GM19035 (cell line): ENCODE measurements around the gene PLXNA4.
"Not testable (repeated sequence)": the region's sequence is repeated elsewhere in the genome, so short reads cannot be mapped to it uniquely, and the experiment has no call there.

ENCODE experiments used
- ATAC-seq: cut with Tn5 transposase; IDR thresholded peaks from one replicate; pipeline ENCODE4 v1.9.1; 2021; ENCODE audit not compliant: unreplicated experiment

PLXNA4 gene, protein sequence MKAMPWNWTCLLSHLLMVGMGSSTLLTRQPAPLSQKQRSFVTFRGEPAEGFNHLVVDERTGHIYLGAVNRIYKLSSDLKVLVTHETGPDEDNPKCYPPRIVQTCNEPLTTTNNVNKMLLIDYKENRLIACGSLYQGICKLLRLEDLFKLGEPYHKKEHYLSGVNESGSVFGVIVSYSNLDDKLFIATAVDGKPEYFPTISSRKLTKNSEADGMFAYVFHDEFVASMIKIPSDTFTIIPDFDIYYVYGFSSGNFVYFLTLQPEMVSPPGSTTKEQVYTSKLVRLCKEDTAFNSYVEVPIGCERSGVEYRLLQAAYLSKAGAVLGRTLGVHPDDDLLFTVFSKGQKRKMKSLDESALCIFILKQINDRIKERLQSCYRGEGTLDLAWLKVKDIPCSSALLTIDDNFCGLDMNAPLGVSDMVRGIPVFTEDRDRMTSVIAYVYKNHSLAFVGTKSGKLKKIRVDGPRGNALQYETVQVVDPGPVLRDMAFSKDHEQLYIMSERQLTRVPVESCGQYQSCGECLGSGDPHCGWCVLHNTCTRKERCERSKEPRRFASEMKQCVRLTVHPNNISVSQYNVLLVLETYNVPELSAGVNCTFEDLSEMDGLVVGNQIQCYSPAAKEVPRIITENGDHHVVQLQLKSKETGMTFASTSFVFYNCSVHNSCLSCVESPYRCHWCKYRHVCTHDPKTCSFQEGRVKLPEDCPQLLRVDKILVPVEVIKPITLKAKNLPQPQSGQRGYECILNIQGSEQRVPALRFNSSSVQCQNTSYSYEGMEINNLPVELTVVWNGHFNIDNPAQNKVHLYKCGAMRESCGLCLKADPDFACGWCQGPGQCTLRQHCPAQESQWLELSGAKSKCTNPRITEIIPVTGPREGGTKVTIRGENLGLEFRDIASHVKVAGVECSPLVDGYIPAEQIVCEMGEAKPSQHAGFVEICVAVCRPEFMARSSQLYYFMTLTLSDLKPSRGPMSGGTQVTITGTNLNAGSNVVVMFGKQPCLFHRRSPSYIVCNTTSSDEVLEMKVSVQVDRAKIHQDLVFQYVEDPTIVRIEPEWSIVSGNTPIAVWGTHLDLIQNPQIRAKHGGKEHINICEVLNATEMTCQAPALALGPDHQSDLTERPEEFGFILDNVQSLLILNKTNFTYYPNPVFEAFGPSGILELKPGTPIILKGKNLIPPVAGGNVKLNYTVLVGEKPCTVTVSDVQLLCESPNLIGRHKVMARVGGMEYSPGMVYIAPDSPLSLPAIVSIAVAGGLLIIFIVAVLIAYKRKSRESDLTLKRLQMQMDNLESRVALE (N-terminal part only)

DNA sequence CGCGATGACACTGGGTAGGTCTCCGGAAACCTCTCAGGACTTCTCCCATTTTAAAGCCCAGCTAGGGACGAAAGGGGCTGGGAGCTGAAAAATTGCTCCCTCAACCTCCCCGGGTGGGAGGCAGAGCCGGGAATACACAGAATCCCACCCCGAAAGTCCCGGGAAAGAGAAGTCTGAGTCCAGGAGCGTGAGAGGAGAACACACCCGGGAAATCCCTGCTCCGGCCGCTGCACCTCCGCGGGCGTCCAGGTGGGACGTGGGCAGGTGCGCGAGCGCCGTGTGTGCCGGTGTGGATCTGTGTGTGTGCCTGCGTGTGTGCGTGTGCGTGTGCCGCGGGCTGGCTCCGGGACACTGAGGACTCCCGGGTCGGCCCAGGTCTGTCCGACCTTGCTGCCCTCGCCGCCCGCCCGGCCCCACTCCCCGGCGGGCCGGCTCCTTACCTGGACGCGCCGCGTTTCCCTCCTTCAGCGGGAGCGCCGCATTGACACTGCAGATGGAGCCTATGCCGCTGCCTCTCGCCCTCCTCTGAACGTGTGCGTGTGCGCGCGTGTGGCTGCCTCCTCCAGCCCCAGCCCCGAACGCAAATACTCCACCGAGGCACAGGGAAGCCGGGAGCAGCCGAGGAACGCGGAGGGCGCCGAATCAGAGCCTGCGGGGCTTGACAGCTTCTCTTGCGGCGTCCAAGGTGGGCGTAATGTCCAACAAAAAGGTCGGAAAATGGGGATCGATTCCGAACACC lies at the start of gene PLXNA4:
PLXNA4 (minus strand) TSS at position 489 of the 739 bp plus-strand sequence. CDS start 67,777 bp downstream, outside the sequence.
- ATAC-seq, result no peak

DNA sequence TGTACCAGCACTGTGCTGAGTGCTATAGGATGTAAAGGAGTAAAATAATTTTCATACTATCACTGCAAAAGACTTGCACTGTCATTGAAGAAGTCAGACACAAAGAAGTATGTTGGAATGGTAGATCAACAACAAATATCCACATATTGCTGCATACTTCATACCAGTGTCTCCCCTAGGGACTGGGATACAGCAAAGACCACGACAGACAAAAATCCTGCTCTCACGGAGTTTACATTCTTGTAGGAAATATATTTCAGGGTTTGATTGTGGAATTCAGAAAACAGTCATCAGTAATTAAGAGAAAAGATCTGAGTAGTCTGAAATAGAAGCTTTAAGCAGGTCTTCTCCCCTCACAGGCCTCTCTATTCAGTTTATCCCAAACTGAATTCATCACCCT lies 49.4 kb upstream of the PLXNA4 start:
- ATAC-seq, result no peak

DNA sequence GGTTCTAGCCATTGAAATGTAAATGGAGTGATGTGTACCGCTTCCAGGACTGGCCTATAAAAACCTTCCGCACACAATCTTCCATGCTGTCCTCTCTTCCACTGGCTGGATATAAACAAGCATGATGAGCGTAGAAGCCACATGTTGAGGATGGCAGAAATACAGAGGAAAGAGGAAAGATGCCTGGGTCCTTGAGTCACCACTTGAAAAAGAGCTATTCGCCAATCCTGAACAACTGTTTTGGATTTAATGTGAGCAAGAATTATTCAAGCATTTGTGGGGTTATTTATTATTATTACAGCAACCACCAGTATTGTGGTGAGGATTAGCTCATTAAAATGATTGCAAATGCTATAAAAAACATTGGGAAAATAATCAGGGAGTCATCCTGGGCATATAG lies 45.8 kb upstream of the PLXNA4 start:
- ATAC-seq, result no peak

DNA sequence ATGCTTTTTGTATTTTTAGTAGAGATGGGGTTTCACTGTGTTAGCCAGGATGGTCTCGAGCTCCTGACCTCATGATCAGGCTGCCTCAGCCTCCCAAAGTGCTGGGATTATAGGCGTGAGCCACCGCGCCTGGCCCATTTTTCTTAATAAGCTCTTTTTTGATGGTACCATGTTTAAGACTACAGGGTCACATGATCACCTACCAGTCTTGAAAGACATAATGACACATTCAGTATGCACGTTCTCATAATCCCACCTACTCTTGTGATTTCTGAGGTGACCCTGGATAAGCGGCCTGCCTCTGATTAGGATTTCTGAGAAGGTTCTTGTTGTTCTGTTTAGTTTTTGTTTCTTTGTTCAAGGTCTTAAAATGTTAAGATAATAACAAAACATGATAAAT lies 43.7 kb upstream of the PLXNA4 start:
- no peak for ATAC-seq

DNA sequence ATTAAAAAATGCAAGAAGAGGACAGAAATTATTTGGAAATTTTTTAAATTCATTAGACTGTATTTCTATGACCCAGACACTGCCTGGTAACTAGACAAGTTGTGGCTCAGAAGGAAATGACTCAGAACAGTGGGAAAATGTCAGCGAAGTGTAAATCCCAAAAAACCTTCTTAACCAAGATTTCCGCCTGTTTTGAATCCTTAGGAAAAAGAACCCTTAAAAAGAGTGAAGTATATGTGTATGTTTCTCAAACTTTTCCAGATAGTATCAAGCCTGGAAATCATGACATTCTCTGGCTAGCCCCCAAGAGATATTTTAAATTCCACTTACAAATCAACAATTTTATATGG lies 42.7 kb upstream of the PLXNA4 start:
- ATAC-seq, result no peak

DNA sequence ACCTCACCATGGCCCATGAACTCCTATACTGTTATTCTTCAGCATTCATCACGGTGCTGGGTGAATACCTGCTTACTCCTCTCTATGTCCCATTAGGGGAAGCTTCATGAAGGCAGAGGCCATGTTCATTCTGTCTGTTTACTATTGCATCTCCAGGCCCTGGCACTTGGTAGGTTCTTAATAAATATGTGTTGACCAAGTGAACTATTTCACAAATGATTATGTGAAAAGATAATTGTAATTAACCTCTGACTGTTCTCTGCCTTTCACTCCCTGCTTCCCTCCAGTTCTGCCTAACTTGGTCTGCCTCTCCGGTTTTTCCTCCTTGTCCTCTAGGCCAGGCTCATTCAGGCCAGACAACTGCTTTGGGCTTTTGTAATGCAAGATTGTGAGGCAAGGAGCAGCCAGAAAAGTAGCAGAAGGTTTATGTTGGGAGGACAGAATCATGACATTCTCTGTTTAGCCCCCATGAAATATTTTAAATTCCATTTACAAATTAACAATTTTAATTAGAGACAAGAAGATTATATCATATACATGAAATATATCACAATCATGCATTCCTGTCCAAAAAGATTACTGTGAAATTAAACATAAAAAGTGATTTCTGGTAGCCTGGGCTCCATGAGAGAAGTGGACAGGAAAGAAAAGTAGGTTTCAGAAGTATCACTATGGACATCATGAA lies 42.1 kb upstream of the PLXNA4 start:
- no peak for ATAC-seq

DNA sequence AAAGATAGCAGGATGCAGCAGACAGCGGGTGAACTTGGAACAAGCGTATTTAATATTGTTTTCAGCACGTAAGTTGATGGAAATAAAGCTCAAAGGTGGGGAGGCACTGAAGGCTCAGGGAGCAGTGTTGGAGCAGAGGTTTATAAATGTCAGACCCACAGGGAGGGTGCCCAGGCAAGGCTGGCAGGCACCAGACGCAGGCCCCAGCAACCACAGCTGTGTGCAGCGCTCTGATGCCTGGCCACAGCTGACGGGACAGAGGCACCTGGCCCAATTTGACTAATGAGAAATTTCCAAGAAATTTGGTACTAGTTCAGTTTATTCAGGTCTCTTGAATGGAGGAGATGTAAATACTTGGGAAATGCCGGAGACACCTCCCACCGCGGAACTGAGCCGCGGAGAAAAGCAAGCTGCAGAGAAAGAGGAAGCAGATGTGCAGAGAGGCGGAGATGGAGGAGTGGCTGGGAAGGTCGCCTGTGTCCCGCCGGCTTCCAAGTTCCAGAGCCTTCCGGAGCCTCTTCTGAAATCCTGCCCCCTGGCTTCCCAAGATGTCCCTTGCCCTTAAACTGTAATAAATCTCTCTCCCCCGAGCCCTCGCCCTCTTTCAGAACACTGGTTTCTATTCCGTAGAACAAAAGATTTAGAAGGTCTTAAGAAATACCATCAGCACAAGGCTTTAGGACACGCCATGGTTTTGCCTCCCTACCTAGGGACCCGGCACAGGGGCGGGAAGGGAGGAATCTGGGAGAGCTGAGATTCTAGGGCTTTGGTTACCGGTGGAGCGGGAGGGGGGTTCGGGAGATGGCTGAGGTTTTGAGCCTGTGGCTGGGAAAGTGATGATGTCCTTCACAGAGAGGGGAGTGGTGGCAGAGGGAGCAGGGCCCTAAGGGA lies 38.4 kb upstream of the PLXNA4 start:
- no peak for ATAC-seq

DNA sequence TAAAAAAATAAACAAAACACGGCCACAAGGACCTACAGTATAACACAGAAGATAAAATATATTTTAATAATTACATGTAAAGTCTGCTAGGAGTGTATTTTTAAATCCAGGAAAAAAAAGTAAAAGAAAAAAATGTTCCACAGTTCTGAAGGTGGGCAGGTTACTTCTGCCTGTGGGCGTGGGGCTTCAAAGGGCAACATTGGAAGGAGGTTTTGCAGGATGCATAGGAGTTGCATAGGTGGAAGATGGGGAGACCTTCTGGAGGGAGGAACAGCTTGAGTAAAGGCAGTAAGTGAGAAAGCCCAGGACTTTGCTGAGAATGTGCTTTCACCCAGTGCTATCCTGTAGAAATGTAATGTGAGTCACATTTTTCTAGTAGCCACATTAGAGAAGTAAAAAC lies 37.5 kb upstream of the PLXNA4 start:
- ATAC-seq, result no peak

DNA sequence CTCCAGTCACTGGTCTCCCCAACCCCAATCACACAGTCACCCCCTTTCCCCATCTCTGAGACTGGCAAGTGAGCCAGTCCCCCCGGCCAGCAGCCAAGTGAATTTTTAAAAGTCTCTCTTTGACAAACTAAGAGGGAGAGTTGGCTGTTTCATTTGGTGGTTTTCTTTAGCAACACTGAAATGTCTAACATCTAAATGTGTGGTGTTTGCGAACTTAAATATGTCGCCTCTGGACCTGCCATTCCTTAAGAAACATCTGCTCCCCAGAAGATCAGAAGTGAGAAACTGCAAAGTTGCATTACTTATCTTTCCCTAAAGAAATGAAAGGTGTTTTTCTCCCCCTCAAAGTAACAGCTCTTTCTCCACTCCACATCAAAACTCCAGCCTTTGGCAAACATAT lies 34.7 kb upstream of the PLXNA4 start:
- ATAC-seq, result no peak

DNA sequence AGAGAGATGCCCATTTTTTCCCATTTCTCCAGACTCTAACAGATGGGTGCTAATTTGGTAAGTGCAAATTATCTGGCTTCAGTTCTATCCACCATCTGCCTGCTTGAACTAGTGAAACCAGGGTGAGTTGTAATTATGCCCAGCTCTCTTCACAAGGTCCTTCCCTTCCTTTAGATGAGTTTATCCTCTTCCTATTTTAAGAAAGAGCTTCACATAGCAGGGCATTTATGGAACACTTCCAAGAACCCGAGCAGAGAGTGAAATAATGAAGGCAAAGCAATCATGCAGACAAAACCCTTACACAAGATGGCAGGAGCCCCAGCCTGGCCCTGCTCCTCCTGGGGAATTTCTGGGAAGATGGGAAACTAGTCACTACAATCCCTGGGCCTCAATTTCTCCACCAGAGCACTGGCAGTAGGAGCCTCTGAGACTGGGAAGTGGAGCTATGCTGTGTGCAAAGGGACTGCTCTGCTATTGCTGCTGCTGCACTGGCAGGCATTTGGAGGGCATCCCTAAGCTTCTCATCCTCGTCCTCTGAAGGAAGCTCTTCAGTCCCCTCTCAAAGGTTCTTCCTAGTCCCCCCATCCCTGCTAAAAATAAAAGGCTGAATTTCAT lies 33.7 kb upstream of the PLXNA4 start:
- no peak for ATAC-seq

DNA sequence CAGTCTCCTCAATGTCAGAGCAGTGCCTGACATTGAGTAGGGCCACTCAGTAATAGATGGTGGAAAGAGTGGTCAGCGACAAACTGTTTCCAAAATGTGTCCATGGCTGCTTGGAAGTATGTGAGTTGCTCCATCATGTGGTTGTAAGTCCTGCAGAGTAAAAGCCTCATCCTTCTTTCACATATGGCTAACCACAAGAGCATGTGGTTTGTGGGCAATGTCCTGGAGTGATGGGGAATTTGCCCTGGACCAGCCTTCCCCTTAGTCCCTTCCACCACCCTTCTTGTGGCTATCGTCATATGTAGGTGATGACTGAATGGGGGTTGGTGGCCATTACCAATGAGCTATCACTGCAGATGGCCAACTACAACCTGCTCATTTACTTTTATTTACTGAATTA lies 33.0 kb upstream of the PLXNA4 start:
- ATAC-seq, result no peak

DNA sequence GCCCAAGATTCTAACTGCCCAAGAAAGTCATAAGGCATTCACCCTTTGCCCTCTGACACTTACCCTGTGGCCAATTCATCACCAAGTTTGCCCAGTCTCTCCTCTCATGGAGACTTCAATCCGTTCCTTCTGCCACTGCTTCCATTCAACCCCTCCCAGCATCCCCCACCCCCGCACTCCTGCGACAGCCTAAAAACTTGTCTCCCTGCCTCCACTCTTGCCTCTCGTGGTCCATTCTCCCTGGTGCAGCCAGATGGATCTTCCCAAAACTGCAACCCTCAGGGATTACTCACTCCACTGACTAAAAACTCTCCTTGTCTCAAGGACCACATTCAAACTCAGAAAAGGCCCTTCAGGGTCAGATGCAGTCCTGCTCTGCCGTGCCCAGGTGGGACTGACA lies 32.3 kb upstream of the PLXNA4 start:
- ATAC-seq, result no peak

DNA sequence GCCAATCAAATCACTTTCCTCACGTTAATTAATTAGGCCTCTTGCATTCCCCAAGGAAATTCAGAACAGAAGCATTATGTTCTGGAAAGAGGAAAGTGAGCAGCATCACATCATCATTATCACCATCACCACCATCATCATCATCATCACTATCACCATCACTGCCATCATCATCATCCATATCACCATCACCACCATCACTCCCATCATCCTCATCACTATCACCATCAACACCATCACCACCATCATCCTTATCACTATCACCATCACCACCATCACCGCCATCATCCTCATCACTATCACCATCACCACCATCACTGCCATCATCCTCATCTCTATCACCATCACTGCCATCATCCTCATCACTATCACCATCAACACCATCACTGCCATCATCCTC lies 31.4 kb upstream of the PLXNA4 start:
- no peak for ATAC-seq

DNA sequence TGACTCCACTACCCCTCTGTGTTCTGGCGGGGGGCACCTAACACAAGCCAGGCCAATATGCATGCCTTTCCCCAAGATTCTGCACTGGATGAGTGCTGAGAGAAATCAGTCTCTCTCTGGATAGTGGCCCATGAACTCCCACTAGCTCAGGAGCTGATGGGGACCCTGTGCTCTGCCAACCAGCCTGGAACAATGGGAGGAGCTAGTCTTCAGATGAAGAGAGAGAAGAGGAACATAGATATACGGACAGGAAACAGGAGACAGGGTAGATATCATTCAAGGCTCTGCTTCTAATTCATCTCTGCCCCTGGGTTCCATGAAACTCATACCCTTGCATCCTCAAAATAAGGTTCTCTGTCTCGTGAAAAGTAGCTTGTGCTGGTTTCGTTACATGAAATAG lies 27.9 kb upstream of the PLXNA4 start:
- ATAC-seq, result no peak

DNA sequence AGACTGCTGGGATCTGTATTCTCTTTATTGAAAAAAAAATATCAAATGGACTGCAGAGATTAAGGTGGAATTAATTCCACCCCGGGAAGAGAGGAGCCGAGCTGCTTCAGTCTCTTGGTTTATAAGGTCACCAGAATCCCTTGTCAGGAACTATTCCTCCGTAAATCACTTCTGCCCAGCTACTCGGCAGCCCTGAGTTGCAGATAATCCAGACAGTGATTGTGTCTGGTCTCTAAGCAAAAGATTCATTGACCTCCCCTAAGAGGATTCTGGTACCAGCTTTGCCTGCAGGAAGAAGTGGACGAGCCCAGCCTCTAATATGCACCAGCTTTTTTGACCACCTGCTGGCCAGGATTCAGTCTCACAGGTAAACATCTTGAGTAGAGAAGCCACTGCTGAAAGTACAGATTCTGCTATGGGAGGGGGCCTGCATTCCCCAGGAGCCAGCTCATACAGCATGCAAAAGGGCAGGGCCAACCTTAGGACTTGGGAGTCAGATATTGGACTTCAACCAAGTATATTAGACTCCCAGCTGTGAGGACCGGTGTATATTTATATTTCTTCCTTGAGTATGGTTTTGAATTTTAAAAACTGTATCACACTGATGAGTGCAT lies 27.1 kb upstream of the PLXNA4 start:
- ATAC-seq, result no peak

DNA sequence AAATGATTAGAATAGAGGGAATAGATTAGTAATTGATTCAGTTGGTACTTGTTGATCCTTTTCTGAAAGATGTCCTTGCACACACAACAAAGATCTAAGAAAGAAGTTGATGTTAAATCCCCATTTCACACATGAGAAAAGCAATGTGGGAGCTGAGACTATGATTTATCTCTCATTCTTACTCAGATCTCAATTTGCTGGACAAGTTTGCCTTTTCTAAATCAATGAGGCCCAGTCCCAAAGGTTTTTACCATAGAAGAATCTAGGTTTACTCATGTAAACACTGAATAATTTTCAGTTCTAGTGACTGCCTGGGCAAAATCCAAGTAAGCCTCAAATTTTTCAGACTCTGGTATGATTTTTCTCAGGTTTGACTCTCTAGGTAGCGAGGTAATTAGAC lies 25.5 kb upstream of the PLXNA4 start:
- ATAC-seq, result no peak

DNA sequence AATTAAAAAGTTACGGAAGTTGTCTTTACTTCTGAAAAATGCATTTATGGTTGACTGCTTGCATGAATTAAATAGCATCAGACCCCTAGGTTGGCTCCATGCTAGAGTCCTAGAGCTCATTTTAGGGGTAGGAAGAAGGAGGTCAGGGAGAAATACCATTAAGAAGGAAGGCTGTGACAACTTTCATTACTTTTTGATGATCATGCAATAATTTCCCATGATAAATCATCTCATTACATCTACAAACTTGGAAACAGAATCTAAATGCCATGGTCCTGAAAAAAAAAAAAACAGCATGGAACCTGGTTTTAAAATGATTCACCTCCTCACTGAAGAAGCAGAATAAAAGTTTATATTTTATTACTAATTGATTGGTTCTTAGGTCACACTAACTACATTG lies 20.3 kb upstream of the PLXNA4 start:
- ATAC-seq, result no peak

DNA sequence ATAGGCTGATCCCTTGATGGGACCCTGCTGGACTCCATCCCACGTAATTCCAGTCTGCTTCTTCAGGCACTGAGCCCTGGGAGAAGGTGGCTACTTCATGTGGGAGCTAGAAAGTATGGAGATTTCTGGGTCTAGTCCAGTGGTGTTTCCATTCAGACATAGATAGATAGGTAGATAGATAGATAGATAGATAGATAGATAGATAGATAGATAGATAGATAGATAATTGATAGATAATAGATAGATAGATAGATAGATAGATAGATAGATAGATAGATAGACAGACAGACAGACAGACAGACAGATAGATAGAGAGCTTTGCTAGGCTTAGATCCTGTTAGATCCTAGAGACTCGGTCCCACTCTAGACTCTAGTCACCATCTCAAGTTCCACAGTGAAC lies 18.5 kb upstream of the PLXNA4 start:
- not testable (repeated sequence) for ATAC-seq
